ENCODE data around the gene HIP1. TPM values are rescaled to one million over a fixed set of nuclear protein-coding genes. Genes with fewer than 3 reads are reported as not detected.
"Not testable (repeated sequence)": the region's sequence is repeated elsewhere in the genome, so short reads cannot be mapped to it uniquely, and the experiment has no call there.

Gene HIP1
- total RNA-seq, 1 donor from 2014 or later: 14.0 TPM

DNA sequence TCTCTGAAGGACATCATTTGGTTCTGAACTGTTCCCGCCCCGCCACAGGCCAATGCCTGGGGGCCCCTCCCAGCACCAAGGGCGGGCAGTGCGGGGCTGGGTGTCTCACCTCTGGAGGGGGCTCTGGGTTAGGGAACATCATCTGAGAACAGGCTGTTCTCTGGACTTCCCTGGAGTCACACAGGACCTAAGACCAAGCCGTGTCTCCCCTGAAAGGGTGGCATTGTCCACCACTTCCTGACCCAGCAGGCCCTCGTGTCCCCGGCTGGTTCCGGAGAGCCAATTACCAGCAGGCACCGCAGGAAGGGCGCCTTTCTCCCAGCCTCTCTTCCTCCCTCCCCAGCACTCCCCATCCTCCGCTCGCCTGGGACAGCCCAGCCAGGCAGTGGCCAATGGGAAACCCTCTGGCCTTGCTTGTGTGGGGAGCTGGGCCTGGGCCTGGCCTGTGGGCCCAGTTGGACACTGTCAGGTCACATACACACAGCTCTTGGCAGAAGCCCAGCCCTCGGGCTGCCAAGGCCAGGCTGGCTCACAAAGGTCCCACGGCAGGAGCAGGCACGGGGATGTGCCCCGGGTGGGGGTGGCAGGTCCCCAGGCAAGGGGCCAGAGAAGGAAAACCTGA is 127.1 kb downstream of the HIP1 start:
- Mint-ChIP-seq H3K4me1 (ENCODE audit: low read depth, unreplicated experiment) (no peaks in the 10 kb centered on the region), H3K36me3 (ENCODE audit: low read depth, unreplicated experiment) (no peaks in the 10 kb centered on the region), H3K27me3 (ENCODE audit: low read depth, unreplicated experiment) (no peaks in the 10 kb centered on the region), H3K27ac (ENCODE audit: unreplicated experiment) (no peak overlapping the region), H3K4me3 (ENCODE audit: unreplicated experiment) (no peak overlapping the region), H3K9me3 (ENCODE audit: unreplicated experiment) (no peaks in the 10 kb centered on the region)
- H3K27ac ChIP-seq (ENCODE audit: low read depth, low read length): no peak overlapping the region
- no peaks in the 10 kb centered on the region for H3K27me3 ChIP-seq (ENCODE audit: insufficient read depth, low read length)
- no peak overlapping the region for H3K4me2 ChIP-seq (ENCODE audit: low read length)
- H3K4me3 ChIP-seq (ENCODE audit: insufficient read depth, low read depth, low read length): no peak overlapping the region
- H3K9ac ChIP-seq (ENCODE audit: low read length): peak overlapping the region; percentile 16
- TF ChIP-seq CTCF (IDR thresholded peaks at IDR 0.05; ENCODE audit: insufficient read depth, low read depth, low read length) (no peak), EZH2 (IDR thresholded peaks at IDR 0.05; ENCODE audit: insufficient read depth, low read length) (no peak)
- FAIRE-seq (no peak), DNase-seq (ENCODE audit: low read depth) (no peak)
- no peaks in the 10 kb centered on the region for H3K4me1 ChIP-seq (ENCODE audit: insufficient read depth, low read length)
- H4K20me1 ChIP-seq (ENCODE audit: insufficient read depth, low read length): no peaks in the 10 kb centered on the region
- H3K9me3 ChIP-seq (ENCODE audit: insufficient read depth, low read depth, low read length): no peaks in the 10 kb centered on the region
- peak overlapping the region; percentile 69 for H2AFZ ChIP-seq (ENCODE audit: low read depth, low read length)
- H3K36me3 ChIP-seq (ENCODE audit: insufficient read depth, low read length): no peaks in the 10 kb centered on the region
- no peaks in the 10 kb centered on the region for H3K79me2 ChIP-seq (ENCODE audit: insufficient read depth, low read length)

GRCh38 chr7:75609416-75609815 is 129.3 kb downstream of the HIP1 start:
- H3K9me3 Mint-ChIP-seq (ENCODE audit: unreplicated experiment); FAIRE-seq; H4K20me1 ChIP-seq (ENCODE audit: insufficient read depth, low read length); H3K9ac ChIP-seq (ENCODE audit: low read length); H3K4me3 Mint-ChIP-seq (ENCODE audit: unreplicated experiment); H3K27ac Mint-ChIP-seq (ENCODE audit: unreplicated experiment); H3K4me3 ChIP-seq (ENCODE audit: insufficient read depth, low read depth, low read length); H3K36me3 ChIP-seq (ENCODE audit: insufficient read depth, low read length); H3K27me3 ChIP-seq (ENCODE audit: insufficient read depth, low read length); H3K27me3 Mint-ChIP-seq (ENCODE audit: low read depth, unreplicated experiment); H3K4me2 ChIP-seq (ENCODE audit: low read length); H3K9me3 ChIP-seq (ENCODE audit: insufficient read depth, low read depth, low read length); H3K4me1 ChIP-seq (ENCODE audit: insufficient read depth, low read length); DNase-seq (ENCODE audit: low read depth); H3K79me2 ChIP-seq (ENCODE audit: insufficient read depth, low read length); H3K36me3 Mint-ChIP-seq (ENCODE audit: low read depth, unreplicated experiment); H2AFZ ChIP-seq (ENCODE audit: low read depth, low read length); H3K4me1 Mint-ChIP-seq (ENCODE audit: low read depth, unreplicated experiment); H3K27ac ChIP-seq (ENCODE audit: low read depth, low read length): not testable (repeated sequence)

DNA sequence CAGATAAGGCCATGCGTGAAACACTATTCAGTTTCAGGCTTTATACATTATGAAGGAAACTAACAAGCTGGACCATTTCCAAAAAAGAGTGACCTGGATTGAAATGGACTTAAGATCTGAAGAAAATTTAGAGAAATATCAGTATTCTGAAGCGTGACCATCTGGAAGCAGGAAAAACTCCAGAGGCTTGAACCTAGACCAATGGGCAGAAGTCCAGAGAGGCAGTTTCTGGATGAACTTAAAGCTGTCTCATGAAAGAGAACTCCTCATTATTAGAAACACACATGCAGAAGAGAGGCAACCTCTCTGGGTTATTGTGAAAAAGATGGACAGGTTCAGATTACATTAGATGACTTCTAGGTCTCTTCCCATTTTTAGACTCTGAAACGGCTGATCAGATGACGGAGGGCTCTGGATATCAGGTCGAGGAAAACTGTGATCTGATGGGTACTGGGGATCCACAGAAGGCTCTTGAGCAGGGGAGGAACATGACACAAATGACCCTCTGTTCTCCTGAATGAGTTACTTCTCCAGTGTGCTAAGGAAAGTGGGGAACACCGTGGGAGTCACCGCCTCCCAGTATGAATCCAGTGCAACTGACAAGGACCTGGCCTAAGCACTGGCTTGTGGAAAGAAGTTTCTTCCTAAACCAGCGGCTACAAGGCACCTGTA is 130.2 kb downstream of the HIP1 start:
- Histone ChIP-seq H2AFZ (ENCODE audit: low read depth, low read length) (no peak overlapping the region), H3K79me2 (ENCODE audit: insufficient read depth, low read length) (no peaks in the 10 kb centered on the region), H3K4me3 (ENCODE audit: insufficient read depth, low read depth, low read length) (no peak overlapping the region), H3K36me3 (ENCODE audit: insufficient read depth, low read length) (no peaks in the 10 kb centered on the region), H3K27ac (ENCODE audit: low read depth, low read length) (no peak overlapping the region), H3K4me1 (ENCODE audit: insufficient read depth, low read length) (no peaks in the 10 kb centered on the region), H3K9me3 (ENCODE audit: insufficient read depth, low read depth, low read length) (no peaks in the 10 kb centered on the region), H4K20me1 (ENCODE audit: insufficient read depth, low read length) (no peaks in the 10 kb centered on the region), H3K27me3 (ENCODE audit: insufficient read depth, low read length) (no peaks in the 10 kb centered on the region), H3K9ac (ENCODE audit: low read length) (no peak overlapping the region), H3K4me2 (ENCODE audit: low read length) (no peak overlapping the region)
- no peaks in the 10 kb centered on the region for H3K9me3 Mint-ChIP-seq (ENCODE audit: unreplicated experiment)
- H3K36me3 Mint-ChIP-seq (ENCODE audit: low read depth, unreplicated experiment): peaks cover 3% of the 10 kb centered on the region
- no peak overlapping the region for H3K27ac Mint-ChIP-seq (ENCODE audit: unreplicated experiment)
- no peaks in the 10 kb centered on the region for H3K27me3 Mint-ChIP-seq (ENCODE audit: low read depth, unreplicated experiment)
- no peaks in the 10 kb centered on the region for H3K4me1 Mint-ChIP-seq (ENCODE audit: low read depth, unreplicated experiment)
- DNase-seq (ENCODE audit: low read depth): no peak
- no peak for FAIRE-seq
- H3K4me3 Mint-ChIP-seq (ENCODE audit: unreplicated experiment): no peak overlapping the region
- TF ChIP-seq CTCF (IDR thresholded peaks at IDR 0.05; ENCODE audit: insufficient read depth, low read depth, low read length) (no peak), EZH2 (IDR thresholded peaks at IDR 0.05; ENCODE audit: insufficient read depth, low read length) (no peak)

All from astrocyte (in vitro differentiated cells and primary cell).